Suprapubic skin (tissue), 4 donors: Measurements from ENCODE around the gene KIRREL3. TPM values are rescaled to one million over a fixed set of nuclear protein-coding genes. Genes with fewer than 3 reads are reported as not detected.

Source experiments
- DNase-seq, 2 donors: peaks; one replicate each; pipeline ENCODE4 v3.0.0-alpha.2; 2019; ENCODE audit warnings: low spot score in 2 of 2
- H3K27ac ChIP-seq: fragments of 200-600 bp; sonication (generic); one replicate; pipeline ENCODE4 v1.5.1; 2019
- H3K27me3 ChIP-seq: fragments of 200-600 bp; sonication (generic); one replicate; pipeline ENCODE4 v1.5.1; 2019
- H3K36me3 ChIP-seq: fragments of 200-600 bp; sonication (generic); one replicate; pipeline ENCODE4 v1.5.1; 2019
- H3K4me1 ChIP-seq: fragments of 200-600 bp; sonication (generic); one replicate; pipeline ENCODE4 v1.5.1; 2019
- H3K4me3 ChIP-seq: fragments of 200-600 bp; sonication (generic); one replicate; pipeline ENCODE4 v1.5.1; 2019; ENCODE audit warnings: mild to moderate bottlenecking
- H3K9me3 ChIP-seq: fragments of 200-600 bp; sonication (generic); one replicate; pipeline ENCODE4 v1.5.1; 2019
- CTCF ChIP-seq, 2 donors: fragments of 200-600 bp in 1 of 2; fragments of 450-650 bp in 1 of 2; sonication (generic) in 1 of 2; IDR thresholded peaks; one replicate each; pipeline ENCODE4 v1.5.1; 2016 to 2019; ENCODE audit warnings: antibody characterized with exemption in 2 of 2, mild to moderate bottlenecking in 1 of 2, moderate library complexity in 1 of 2
- EP300 ChIP-seq: sonication (generic); formaldehyde crosslinking; IDR thresholded peaks from one replicate; pipeline ENCODE4 v1.6.1; 2017; ENCODE audit warnings: antibody characterized with exemption
- POLR2A ChIP-seq, 2 donors: fragments of 450-650 bp; IDR thresholded peaks; one replicate each; pipeline ENCODE4 v1.6.1; 2017; ENCODE audit warnings: antibody characterized with exemption in 2 of 2, mild to moderate bottlenecking in 2 of 2, moderate library complexity in 2 of 2
- POLR2AphosphoS5 ChIP-seq, 3 donors: sonication (generic); formaldehyde crosslinking; IDR thresholded peaks; one replicate each; pipeline ENCODE4 v1.6.1; 2017; ENCODE audit warnings: antibody characterized with exemption in 3 of 3
- WGBS: methylation state at CpG from one replicate; pipeline ENCODE4 v1.1.5; 2018; 5-methylcytosine and 5-hydroxymethylcytosine counted together
- total RNA-seq, 4 donors: library from RNA; depleted of rRNA; stranded (reverse); fragments of >200 nt; gene quantifications; one replicate each; pipeline ENCODE4 v1.1.0, GENCODE V29; 2016

KIRREL3 gene
- total RNA-seq, 4 donors from 2014 or later: 0.17 TPM; not detected in 3

- peaks cover 15% of the 10 kb centered on the region for H3K27me3 ChIP-seq
- no peak for TF ChIP-seq EP300
- no peak for TF ChIP-seq POLR2AphosphoS5 (IDR thresholded peaks at IDR 0.05)
- no peak for TF ChIP-seq POLR2A (IDR thresholded peaks at IDR 0.05)
- TF ChIP-seq CTCF (IDR thresholded peaks at IDR 0.05): no peak
- H3K4me3 ChIP-seq: no peak overlapping the region
- no peaks in the 10 kb centered on the region for H3K9me3 ChIP-seq
- no peak overlapping the region for H3K27ac ChIP-seq
- H3K36me3 ChIP-seq: no peaks in the 10 kb centered on the region
- 71% methylated on average over 4 of the region's 4 CpGs for WGBS
- no peak for DNase-seq
- H3K4me1 ChIP-seq: no peaks in the 10 kb centered on the region
Observed at GRCh38 chr11:126523441-126524205, 476.9 kb downstream of the KIRREL3 start.

GRCh38 chr11:126522606-126523005, 478.0 kb downstream of the KIRREL3 start:
- no peak for TF ChIP-seq EP300
- no peak for TF ChIP-seq POLR2AphosphoS5 (IDR thresholded peaks at IDR 0.05)
- TF ChIP-seq CTCF (IDR thresholded peaks at IDR 0.05): no peak
- TF ChIP-seq POLR2A (IDR thresholded peaks at IDR 0.05): no peak
- no peak overlapping the region for H3K4me3 ChIP-seq
- H3K27me3 ChIP-seq: peaks cover 14% of the 10 kb centered on the region
- H3K9me3 ChIP-seq: no peaks in the 10 kb centered on the region
- no peaks in the 10 kb centered on the region for H3K4me1 ChIP-seq
- no peak overlapping the region for H3K27ac ChIP-seq
- 82% methylated on average over 7 of the region's 7 CpGs for WGBS
- DNase-seq: no peak
- H3K36me3 ChIP-seq: no peaks in the 10 kb centered on the region

DNA sequence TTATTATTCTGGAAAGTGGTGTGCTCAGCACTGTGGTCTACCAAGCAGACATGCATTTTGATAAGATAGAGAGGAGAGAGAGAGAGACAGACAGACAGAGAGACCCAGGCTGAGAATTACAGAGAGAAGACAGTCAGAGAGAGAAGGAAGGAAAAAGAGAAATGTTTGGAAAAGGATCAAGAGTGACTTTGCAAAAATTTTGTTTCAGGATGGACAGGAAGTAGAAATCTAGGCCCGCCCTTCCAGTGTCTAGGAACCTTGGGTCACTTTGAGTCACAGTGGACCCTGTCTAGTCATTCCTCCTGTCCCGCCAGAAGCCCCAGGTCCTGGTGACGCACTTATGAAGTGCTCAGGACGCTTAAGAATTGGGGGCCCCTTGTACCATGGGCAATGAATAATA, 478.4 kb downstream of the KIRREL3 start:
- Histone ChIP-seq H3K9me3 (no peaks in the 10 kb centered on the region), H3K27me3 (peaks cover 9% of the 10 kb centered on the region), H3K36me3 (no peaks in the 10 kb centered on the region), H3K27ac (no peak overlapping the region), H3K4me1 (no peaks in the 10 kb centered on the region), H3K4me3 (no peak overlapping the region)
- no peak for TF ChIP-seq CTCF (IDR thresholded peaks at IDR 0.05)
- TF ChIP-seq EP300: no peak
- TF ChIP-seq POLR2AphosphoS5 (IDR thresholded peaks at IDR 0.05): no peak
- TF ChIP-seq POLR2A (IDR thresholded peaks at IDR 0.05): no peak
- no peak for DNase-seq
- WGBS: 87% methylated on average over 4 of the region's 4 CpGs

DNA sequence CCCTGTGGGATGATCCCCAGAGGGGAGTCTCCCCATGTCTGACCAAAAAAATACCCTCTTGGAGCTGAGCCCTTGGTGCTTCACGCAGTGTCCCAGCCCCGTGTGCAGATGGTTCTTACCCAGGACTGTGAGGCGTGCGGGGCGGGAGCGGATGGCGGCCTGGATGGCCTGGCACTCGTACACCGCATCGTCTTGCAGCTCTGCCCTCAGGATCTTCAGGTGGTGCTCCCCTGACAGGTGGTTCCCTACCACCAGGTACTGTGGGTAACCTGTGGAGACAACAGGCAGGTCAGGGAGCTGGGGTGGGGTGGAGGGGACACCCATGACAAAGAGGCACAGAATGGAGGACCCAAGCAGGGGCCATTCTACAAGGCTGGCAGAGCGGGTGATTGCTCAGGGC, 479.4 kb downstream of the KIRREL3 start:
- TF ChIP-seq POLR2AphosphoS5 (IDR thresholded peaks at IDR 0.05): no peak
- TF ChIP-seq EP300: no peak
- TF ChIP-seq CTCF (IDR thresholded peaks at IDR 0.05): no peak
- TF ChIP-seq POLR2A (IDR thresholded peaks at IDR 0.05): no peak
- H3K4me1 ChIP-seq: no peaks in the 10 kb centered on the region
- peaks cover 2% of the 10 kb centered on the region for H3K27me3 ChIP-seq
- WGBS: 94% methylated on average over 11 of the region's 11 CpGs
- no peak overlapping the region for H3K4me3 ChIP-seq
- H3K27ac ChIP-seq: no peak overlapping the region
- H3K36me3 ChIP-seq: no peaks in the 10 kb centered on the region
- no peak for DNase-seq
- no peaks in the 10 kb centered on the region for H3K9me3 ChIP-seq

- 75% methylated on average over 25 of the region's 25 CpGs for WGBS
- DNase-seq: no peak
- TF ChIP-seq POLR2AphosphoS5 (IDR thresholded peaks at IDR 0.05): no peak
- TF ChIP-seq EP300: no peak
- H3K27ac ChIP-seq: no peak overlapping the region
- H3K36me3 ChIP-seq: no peaks in the 10 kb centered on the region
- H3K9me3 ChIP-seq: no peaks in the 10 kb centered on the region
- peaks cover under 1% of the 10 kb centered on the region for H3K27me3 ChIP-seq
- H3K4me3 ChIP-seq: no peak overlapping the region
- no peaks in the 10 kb centered on the region for H3K4me1 ChIP-seq
Observed at GRCh38 chr11:126519764-126520734, 480.5 kb downstream of the KIRREL3 start.
